IPS-NIHi11 (cell line): Measurements from ENCODE around the gene TPM3.
A peak's percentile ranks its signal among the peaks of the same experiment; 100 is the strongest.
"Not testable (repeated sequence)": the region's sequence is repeated elsewhere in the genome, so short reads cannot be mapped to it uniquely, and the experiment has no call there.

Experiments used
- DNase-seq: peaks from one replicate; pipeline ENCODE4 v3.0.0; 2012; ENCODE audit warnings: mixed read lengths, low spot score

The TPM3 gene

GRCh38 chr1:154166207-154166606 lies 25.7 kb downstream of the TPM3 start:
- no peak for DNase-seq

- no peak for DNase-seq
Measured at GRCh38 chr1:154159554-154159953, 32.3 kb downstream of the TPM3 start.

- no peak for DNase-seq
Measured at GRCh38 chr1:154158307-154159125, 33.4 kb downstream of the TPM3 start.

- no peak for DNase-seq
Measured at GRCh38 chr1:154157520-154158306, 34.2 kb downstream of the TPM3 start.

- no peak for DNase-seq
Measured at GRCh38 chr1:154155251-154155650, 36.6 kb downstream of the TPM3 start.

GRCh38 chr1:154154534-154155191 lies 37.2 kb downstream of the TPM3 start, which contains the start of gene NUP210L:
Gene NUP210L (minus strand): TSS chr1:154155073.
- DNase-seq: peak; percentile 86

GRCh38 chr1:154154053-154154452 lies 37.8 kb downstream of the TPM3 start:
- no peak for DNase-seq

- no peak for DNase-seq
Measured at GRCh38 chr1:154151311-154151710, 40.6 kb downstream of the TPM3 start.

- no peak for DNase-seq
Measured at GRCh38 chr1:154148807-154149206, 43.1 kb downstream of the TPM3 start.

- DNase-seq: not testable (repeated sequence)
Measured at GRCh38 chr1:154147505-154147904, 44.4 kb downstream of the TPM3 start.

GRCh38 chr1:154145986-154146385 lies 45.9 kb downstream of the TPM3 start:
- no peak for DNase-seq

- DNase-seq: no peak
Measured at GRCh38 chr1:154142358-154142757, 49.5 kb downstream of the TPM3 start.

- no peak for DNase-seq
Measured at GRCh38 chr1:154141240-154141639, 50.7 kb downstream of the TPM3 start.

- no peak for DNase-seq
Measured at GRCh38 chr1:154137888-154138287, 54.0 kb downstream of the TPM3 start.

- no peak for DNase-seq
Measured at GRCh38 chr1:154133256-154133655, 58.6 kb downstream of the TPM3 start.

GRCh38 chr1:154129391-154129970 lies 62.4 kb downstream of the TPM3 start:
- no peak for DNase-seq

GRCh38 chr1:154123205-154123604 lies 68.7 kb downstream of the TPM3 start:
- DNase-seq: not testable (repeated sequence)

- peak; percentile 14 for DNase-seq
Measured at GRCh38 chr1:154117642-154118041, 74.3 kb downstream of the TPM3 start.

GRCh38 chr1:154115180-154115579 lies 76.7 kb downstream of the TPM3 start:
- DNase-seq: no peak
